ENCODE data around the gene TRA2B. TPM values are rescaled to one million over a fixed set of nuclear protein-coding genes. Genes with fewer than 3 reads are reported as not detected.

Gene TRA2B
- total and polyA plus RNA-seq, 3 donors from 2014 or later: 136 to 199 (median 177) TPM

- no peak for TF ChIP-seq CTCF (IDR thresholded peaks at IDR 0.05)
- no peak for TF ChIP-seq POLR2A (IDR thresholded peaks at IDR 0.05)
- WGBS, 2 donors: 71 to 78% methylated on average over 3 of the region's 3 CpGs
- no peak overlapping the region for H3K27ac ChIP-seq
- H3K27me3 ChIP-seq: no peaks in the 10 kb centered on the region
- no peaks in the 10 kb centered on the region for H3K9me3 ChIP-seq
- DNase-seq: no peak
- no peaks in the 10 kb centered on the region for H3K4me1 ChIP-seq
- H3K36me3 ChIP-seq (ENCODE audit: low read depth, missing control alignments): no peaks in the 10 kb centered on the region
- no peak overlapping the region for H3K4me3 ChIP-seq
- intact Hi-C loops (cut with DNase I; ENCODE audit: low total_unique reads): no loop called here
Observed at GRCh38 chr3:185948292-185948691, 10.5 kb upstream of the TRA2B start.

GRCh38 chr3:185943760-185944106 lies 5.9 kb upstream of the TRA2B start:
- Histone ChIP-seq H3K4me1 (no peaks in the 10 kb centered on the region), H3K27ac (no peak overlapping the region), H3K4me3 (no peak overlapping the region), H3K9me3 (no peaks in the 10 kb centered on the region), H3K27me3 (no peaks in the 10 kb centered on the region), H3K36me3 (ENCODE audit: low read depth, missing control alignments) (no peaks in the 10 kb centered on the region)
- WGBS, 2 donors: 45 to 52% methylated on average over 3 of the region's 3 CpGs
- intact Hi-C loops (cut with DNase I; ENCODE audit: low total_unique reads): no loop called here
- DNase-seq: no peak
- no peak for TF ChIP-seq CTCF (IDR thresholded peaks at IDR 0.05)
- no peak for TF ChIP-seq POLR2A (IDR thresholded peaks at IDR 0.05)

- WGBS, 2 donors: 52 to 57% methylated on average over 7 of the region's 7 CpGs
Observed at GRCh38 chr3:185942907-185943759, 5.3 kb upstream of the TRA2B start.

GRCh38 chr3:185942396-185942795 lies 4.6 kb upstream of the TRA2B start:
- intact Hi-C loops (cut with DNase I; ENCODE audit: low total_unique reads): no loop called here
- no peak overlapping the region for H3K27ac ChIP-seq
- no peaks in the 10 kb centered on the region for H3K4me1 ChIP-seq
- H3K27me3 ChIP-seq: no peaks in the 10 kb centered on the region
- 93 to 94% methylated on average over 3 of the region's 3 CpGs for WGBS, 2 donors
- no peaks in the 10 kb centered on the region for H3K9me3 ChIP-seq
- H3K4me3 ChIP-seq: no peak overlapping the region
- no peak for TF ChIP-seq CTCF (IDR thresholded peaks at IDR 0.05)
- TF ChIP-seq POLR2A (IDR thresholded peaks at IDR 0.05): no peak
- DNase-seq: no peak
- no peaks in the 10 kb centered on the region for H3K36me3 ChIP-seq (ENCODE audit: low read depth, missing control alignments)

More at GRCh38 chr3:185942907-185943759, 5.3 kb upstream of the TRA2B start:
- no peaks in the 10 kb centered on the region for H3K4me1 ChIP-seq
- peak overlapping the region in 1 of 2 donors; percentile 19 for H3K27ac ChIP-seq
- intact Hi-C loops (cut with DNase I; ENCODE audit: low total_unique reads): no loop called here
- H3K36me3 ChIP-seq (ENCODE audit: low read depth, missing control alignments): no peaks in the 10 kb centered on the region
- peak; percentile 89 for DNase-seq
- peak; percentile 79 to 98 (median 80) for TF ChIP-seq CTCF (IDR thresholded peaks at IDR 0.05)
- no peak for TF ChIP-seq POLR2A (IDR thresholded peaks at IDR 0.05)
- no peaks in the 10 kb centered on the region for H3K9me3 ChIP-seq
- H3K4me3 ChIP-seq: no peak overlapping the region
- H3K27me3 ChIP-seq: no peaks in the 10 kb centered on the region

GRCh38 chr3:185940951-185941350 lies 3.1 kb upstream of the TRA2B start:
- H3K4me3 ChIP-seq: no peak overlapping the region
- H3K4me1 ChIP-seq: no peaks in the 10 kb centered on the region
- no peaks in the 10 kb centered on the region for H3K9me3 ChIP-seq
- no peaks in the 10 kb centered on the region for H3K27me3 ChIP-seq
- no peak for DNase-seq
- TF ChIP-seq CTCF (IDR thresholded peaks at IDR 0.05) (no peak), POLR2A (IDR thresholded peaks at IDR 0.05) (no peak)
- intact Hi-C loops (cut with DNase I; ENCODE audit: low total_unique reads): no loop called here
- no peaks in the 10 kb centered on the region for H3K36me3 ChIP-seq (ENCODE audit: low read depth, missing control alignments)
- 65 to 71% methylated on average over 1 of the region's 1 CpG for WGBS, 2 donors
- H3K27ac ChIP-seq: no peak overlapping the region

Data from testis (tissue), 3 donors.